GM19328 (cell line): ENCODE measurements around the gene FGGY.
"Not testable (repeated sequence)": the region's sequence is repeated elsewhere in the genome, so short reads cannot be mapped to it uniquely, and the experiment has no call there.

Experiments used
- ATAC-seq: cut with Tn5 transposase; IDR thresholded peaks from one replicate; pipeline ENCODE4 v1.9.1; 2021; ENCODE audit warnings: mild to moderate bottlenecking, moderate library complexity; ENCODE audit not compliant: unreplicated experiment

The FGGY gene

DNA sequence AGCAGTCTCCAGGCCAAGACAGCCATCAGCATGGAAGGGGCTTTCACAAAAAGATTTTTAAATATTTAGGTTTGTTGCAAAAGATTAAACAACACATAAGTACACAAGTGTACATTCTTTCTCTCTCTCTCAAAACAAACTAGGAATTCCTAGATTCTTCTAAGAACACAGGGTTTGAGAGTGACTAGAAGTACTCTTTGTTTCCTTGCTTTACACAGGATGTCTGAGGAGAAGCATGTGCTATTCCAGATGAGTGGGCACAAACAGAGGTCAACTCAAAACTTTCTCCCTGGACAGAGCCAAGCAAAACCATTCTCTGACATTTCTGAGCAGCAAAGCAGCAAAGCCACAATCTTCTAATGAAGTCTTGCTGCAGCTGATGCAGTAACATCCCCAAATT lies 307.3 kb downstream of the FGGY start:
- ATAC-seq, result no peak

DNA sequence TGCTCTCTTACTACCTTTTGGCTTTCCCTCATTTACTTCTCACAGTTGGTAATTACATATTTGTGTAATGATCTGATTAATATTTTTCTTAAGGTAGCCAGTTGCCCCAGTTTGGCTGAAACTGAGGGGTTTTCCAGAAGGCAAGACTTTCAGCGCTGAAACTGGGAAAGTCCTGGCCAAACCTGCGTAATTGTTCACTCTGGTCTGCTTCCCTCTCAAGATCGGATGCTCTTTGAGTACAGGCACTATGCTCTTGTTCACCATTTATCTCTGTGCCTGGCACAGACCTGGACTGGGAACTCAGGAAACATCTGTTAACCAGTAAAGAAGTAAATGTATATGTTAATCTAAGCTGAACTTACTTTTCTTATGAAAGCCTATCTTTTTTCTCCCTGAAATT lies 308.3 kb downstream of the FGGY start:
- no peak for ATAC-seq

DNA sequence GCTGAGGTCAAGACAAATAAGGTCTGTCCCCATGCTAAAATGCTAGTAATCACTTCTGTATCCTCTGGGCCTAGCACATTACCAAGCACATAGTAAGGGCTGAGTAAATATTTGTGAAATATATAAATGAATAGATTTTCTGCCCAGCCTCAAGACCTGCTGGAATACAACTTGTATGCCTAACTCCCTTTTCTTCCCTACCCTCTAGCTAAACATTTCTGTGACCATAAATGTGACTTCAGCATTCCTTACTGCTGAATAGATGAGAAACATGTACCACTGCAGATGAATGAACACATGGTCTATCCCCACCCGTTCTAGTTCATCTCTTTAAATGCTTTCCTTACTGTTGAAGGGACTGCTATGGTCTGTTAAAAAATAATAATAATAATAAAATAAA lies 308.9 kb downstream of the FGGY start:
- no peak for ATAC-seq

DNA sequence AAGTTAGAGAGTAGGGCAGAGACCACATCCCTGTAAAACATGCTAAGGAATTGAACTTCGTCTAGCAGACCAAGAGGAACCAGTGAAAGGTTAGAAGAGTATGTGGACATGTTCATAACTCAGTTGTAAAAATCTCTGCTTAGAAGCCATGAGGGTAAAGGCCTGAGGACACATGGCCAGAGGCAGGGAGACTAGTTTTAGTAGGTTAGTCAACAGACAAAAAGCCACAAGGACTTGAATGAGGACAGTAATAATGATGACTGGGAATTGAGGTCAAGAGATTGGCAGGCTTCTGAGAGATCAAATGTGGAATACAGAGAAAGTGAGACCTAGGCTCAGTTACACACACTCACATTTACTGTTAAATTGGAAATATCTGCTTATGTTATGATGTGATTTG lies 312.4 kb downstream of the FGGY start:
- no peak for ATAC-seq

DNA sequence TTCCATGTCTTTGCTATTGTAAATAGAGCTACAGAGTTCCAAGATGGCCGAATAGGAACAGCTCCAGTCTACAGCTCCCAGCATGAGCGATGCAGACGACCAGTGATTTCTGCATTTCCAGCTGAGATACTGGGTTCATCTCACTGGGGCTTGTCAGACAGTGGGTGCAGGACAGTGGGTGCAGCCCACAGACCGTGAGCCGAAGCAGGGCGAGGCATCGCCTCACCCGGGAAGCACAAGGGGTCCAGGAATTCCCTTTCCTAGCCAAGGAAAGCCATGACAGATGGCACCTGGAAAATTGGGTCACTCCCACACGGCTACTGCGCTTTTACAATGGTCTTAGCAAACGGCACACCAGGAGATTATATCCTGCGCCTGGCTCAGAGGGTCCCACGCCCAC lies 313.6 kb downstream of the FGGY start:
- ATAC-seq, result not testable (repeated sequence)

DNA sequence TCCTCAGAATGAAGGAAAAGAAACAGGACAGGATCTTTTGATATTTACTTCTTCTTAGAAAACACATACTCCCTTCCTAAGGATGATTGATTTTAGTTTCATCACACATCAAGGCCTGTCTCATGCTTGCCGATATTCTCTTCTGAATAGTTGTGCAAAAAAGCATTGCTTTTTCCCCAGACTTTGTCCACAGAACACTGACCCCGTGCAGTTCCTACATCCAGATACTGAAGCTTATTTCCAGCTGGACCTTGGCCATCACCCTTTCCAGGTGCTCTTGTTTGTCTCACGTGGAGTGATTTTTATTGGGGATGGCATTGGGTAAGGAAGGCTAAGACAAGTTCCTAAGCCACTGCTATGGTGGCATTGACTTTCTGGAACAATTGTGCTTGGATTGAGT lies 320.5 kb downstream of the FGGY start:
- no peak for ATAC-seq

DNA sequence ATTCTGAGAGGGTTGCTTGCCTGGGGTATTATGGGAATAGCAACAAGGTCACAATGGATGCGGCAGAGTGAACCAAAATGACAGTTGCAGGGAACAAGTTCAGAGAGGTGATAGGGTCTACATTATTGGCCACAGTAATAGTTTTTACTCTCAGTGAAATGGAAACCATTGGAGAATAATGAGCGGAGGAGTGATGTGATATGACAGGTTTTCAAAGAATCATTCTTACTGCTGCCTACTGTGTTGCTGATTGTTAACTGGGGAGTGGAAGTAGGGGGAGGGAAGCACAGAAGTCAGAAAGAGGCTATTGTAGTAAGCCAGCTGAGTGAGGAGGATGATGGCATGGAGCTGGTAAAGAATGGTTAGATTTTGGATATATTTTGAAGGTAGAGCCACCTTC lies 322.7 kb downstream of the FGGY start:
- ATAC-seq, result no peak

DNA sequence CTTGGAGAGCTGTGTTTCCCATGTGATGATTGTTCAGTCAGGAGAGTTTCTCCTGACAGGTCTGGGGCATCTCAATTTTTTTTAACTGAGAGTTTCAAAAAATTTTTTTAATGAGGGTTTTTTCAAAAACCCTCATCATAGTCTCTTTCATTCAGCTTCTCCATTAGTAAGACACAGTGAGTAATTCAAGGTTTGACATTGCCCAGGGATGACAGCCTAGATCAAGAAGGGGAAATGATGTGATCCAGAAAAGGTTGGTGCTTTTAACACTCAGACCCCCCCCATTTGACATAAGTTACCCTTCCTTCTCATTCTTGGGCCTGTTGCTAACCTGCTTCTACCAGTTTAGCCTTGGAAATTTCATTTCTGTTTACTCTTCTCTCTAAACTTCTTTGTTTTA lies 328.5 kb downstream of the FGGY start:
- no peak for ATAC-seq

DNA sequence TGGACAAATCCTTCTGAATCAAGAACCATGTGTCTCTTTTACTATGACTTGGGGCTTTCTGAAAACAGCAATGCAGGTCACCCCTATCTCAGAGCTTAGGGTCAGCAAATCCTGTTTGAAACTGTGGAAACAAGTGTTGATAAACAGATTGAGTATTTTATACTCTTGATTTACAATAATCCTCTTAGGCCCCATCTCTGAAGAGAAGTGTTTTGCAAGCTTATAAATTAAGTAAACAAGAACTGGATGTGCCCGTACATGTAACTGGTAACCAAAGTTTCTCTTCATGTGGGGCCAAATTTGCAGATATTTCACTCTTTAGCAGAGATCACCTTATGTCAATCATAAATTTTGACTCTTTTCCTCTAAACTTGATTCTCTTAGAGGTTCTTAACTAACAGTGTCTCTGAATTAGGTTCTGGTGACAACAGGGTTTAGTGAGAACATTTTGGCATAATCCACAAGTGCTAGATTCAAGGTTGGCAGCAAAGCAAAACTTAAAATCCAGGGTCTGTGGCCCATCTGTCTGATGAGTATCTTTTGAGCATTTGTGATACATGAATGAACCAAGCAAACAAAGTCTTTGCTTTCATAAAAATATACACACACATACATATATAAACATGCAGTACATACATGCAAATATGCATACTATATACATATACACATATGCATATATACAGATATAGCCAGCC lies 334.8 kb downstream of the FGGY start:
- ATAC-seq, result no peak

DNA sequence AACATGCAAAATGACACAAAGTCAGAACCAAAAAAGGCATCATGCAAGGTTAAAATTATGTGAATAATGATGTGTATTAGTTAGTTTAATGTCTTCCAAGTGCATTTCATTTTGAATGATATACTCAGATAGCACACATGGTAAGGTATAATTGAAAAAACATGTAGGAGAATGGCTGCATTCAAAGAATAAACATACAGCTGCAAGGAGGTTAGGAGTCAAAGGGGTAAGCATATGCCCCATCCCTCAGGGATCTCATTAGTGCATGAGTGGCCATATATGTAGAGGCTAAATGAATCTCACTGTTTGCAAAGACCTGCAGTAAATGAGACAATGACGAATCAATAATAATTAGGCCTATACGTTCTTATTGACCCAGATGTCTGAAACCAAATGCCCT lies 338.2 kb downstream of the FGGY start:
- no peak for ATAC-seq

DNA sequence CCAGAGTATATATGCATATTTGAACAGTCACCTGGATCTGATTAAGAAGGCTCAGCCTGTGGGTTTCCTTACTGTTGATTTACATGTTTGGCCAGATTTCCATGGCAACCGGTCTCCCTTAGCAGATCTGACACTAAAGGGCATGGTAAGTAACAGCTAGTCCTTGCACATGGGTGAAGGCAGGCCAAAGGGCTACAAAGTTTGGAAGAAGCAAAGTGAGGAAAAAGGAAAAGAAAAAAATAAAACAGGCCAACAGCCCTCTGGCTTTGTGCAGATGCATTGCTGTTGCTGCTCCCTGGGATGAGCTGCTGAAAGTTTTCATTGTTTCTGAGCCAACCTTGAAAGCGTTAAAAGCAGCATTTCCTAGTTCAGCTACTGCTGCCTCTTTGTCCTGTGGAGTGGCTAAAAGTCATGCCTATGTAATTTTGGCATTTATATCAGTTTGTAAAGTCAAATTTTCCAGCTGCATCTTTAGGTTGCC lies 341.4 kb downstream of the FGGY start:
- ATAC-seq, result no peak

DNA sequence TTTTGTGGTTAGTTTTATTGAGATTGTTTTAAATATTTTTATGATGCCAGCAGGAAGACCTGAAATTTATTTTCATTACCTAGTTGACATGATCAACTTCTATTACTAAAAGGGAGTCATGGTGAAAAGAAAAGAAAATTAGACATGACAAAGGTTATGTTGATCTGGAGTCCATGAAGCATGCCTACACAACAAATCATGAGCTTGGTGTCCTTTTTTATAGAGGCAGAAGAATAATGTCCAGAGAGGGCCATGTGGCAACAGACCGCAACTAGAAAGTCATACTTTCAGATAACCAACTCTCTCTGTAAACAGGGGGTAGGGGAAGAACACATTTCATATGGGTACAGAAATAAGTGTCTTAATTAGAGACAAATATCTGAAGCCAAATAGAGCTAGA lies 342.4 kb downstream of the FGGY start:
- ATAC-seq, result no peak

DNA sequence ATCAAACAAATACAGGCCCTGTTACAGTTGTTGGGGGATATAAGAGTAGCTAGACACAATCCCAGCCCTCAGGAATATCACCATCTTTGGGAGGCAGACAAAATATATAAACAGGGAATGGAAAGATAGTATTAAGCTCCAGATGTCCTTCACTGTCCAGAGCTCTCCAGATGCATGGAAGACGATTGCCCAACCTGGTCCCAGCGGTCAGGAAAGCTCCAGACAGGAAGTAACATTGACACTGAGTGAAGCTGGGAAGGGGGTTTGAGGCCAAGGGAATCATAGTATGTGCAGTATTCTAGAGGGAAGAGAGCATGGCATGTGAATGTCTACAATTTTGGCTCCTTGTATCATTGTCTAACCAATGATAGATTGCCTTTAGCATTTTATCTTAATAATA lies 344.0 kb downstream of the FGGY start:
- no peak for ATAC-seq

DNA sequence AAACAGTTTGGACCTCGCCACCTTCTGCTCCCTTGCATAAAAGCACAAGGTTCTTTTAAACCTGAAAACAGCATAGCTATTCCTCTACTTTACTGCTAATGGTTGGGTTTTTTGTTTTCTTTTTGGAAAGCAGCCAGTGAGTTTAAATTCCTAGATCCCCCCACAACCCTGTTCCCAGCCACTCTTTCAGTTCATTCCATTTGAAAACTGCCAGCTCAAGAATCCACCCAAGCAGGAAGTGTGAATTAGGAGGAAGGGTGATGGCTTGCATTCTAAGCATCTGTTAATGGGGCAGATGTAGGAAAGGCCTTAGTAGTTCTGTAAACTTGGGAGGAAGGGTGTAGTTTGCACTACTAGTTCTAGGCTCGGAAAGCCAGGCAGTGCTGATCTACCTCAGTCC lies 344.9 kb downstream of the FGGY start:
- ATAC-seq, result no peak

DNA sequence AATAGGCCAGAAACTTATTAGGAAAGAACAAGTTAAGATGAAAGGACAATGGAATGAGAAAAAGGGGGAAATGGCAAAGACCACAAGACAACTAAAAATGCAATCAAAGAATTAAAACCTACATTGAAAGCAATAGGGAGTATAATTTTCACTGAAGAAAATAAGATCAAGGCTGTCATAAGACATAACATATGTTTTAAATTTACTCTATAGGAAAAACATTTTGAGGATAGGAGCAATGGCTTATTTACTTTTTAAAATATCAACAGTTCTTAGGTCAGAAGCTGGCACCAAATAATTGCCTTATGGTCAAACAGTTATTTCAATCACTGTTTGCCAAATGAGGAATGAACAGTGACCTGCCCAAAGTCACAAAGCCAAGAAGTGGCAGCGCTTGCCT lies 346.6 kb downstream of the FGGY start:
- ATAC-seq, result no peak

DNA sequence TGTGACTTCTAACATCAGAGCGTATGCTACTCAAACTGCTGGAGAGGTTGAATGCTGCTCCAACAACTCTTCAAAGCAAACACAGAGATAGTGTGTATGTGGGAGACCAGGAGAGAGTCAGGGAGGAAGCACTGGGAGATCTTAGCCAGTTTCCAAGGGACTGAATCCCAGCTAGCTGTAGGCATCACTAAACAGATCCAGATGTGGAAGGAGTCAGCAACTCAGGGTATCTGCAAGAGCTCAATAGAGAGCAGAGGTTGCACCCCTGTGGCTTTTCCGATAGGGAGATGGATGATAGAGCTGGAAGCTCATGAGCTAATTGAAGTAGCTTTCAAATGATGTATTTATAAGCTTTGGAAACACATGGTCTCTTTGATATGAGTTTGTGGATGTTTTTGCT lies 349.0 kb downstream of the FGGY start:
- no peak for ATAC-seq

DNA sequence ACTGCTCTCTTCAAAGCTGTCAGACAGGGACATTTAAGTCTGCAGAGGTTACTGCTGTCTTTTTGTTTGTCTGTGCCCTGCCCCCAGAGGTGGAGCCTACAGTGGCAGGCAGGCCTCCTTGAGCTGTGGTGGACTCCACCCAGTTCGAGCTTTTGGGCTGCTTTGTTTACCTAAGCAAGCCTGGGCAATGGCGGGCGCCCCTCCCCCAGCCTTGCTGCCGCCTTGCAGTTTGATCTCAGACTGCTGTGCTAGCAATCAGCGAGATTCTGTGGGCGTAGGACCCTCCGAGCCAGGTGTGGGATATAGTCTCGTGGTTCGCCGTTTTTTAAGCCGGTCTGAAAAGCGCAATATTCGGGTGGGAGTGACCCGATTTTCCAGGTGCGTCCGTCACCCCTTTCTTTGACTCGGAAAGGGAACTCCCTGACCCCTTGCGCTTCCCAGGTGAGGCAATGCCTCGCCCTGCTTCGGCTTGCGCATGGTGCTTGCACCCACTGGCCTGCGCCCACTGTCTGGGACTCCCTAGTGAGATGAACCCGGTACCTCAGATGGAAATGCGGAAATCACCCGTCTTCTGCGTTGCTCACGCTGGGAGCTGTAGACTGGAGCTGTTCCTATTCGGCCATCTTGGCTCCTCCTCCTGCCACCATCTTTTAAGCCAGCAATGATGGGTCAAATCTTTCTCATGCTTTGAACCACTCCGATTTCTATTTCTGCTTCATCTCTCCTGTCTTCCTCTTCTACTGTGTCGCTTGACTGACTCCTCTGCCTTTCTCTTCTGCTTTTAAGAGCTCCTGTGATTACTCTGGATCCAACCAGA lies 356.5 kb downstream of the FGGY start:
- ATAC-seq, result not testable (repeated sequence)

DNA sequence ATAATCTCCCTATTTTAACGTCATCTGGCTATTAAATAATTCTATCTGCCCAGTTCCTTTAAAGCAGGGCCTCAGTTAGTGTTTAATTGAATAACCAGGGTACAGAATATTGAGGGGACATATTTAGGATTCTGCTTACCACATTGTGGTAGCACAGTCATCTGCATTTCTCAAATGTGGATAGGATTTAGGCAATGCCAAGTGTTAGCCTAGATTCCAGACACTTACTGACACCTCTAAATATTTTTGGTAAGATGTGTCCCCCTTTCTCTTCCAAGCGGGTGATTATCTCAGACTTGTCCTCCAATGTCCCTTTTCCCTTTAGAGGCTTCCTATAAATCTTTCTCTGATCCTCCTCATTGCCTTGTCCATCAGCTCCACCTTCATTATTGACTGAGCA lies 357.1 kb downstream of the FGGY start:
- ATAC-seq, result no peak

DNA sequence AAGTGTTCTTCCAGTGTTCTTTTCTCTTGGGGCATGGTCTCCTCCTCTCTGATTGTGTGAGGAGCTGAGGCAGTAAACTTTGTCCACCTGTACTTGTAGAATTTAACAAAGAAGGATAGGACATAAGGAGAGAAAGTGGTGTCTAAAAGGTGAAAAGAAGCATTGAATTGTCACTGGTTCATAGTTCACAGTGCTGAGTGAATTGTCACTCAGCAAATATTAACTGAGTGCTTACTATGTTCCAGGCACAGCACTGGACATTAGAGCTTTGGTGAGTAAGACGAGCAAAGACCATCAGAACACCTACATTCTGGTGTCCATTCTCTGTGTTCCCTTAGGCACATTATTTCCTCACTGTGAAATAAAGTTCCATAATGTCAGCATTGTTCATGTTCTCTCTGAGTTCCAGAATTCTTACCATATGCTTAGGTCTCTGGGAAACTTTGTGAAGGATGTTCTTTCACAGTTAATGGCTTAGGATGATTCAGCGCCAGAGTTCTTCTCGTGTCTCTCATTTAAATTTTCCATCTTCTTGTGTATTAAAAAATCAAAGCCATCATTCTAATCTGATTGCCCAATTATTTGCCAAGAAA lies 361.1 kb downstream of the FGGY start:
- no peak for ATAC-seq

DNA sequence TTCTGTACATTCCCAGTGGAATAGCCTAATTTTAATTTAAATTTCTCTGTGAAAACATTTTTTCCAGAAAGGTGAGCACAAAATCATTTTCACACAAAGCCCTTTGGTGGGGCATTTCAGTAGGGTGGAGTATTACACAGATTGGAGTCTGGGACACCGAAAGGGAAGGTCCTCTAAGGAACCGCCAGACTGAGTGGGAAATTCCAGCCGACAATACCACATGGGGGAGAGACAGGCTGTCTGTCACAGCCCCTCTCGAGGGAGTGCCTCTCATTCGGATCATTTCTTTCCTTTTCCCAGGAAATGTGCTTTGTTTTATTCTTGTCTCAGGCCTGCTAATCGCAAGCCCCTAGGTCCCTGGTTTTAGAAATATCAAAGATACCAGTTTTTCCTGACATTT lies 367.3 kb downstream of the FGGY start:
- no peak for ATAC-seq

DNA sequence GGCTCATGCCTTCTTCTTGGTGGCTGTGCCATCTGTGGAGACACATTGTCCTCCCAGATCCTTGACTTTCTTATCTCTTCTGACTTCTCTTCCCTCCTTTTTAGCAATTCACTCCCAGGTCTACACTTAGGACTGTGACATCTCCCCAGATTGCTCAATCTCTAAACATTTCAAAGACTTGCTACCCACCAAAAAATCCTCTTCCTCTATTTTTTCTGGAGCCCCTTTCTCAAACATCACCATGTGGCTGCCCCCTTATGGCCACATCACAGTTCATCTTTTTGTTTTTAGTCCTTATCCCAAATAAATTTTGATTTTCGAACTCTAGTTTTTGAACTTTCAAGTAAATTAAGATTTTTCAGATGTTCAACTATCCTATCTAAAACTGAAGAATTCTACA lies 369.2 kb downstream of the FGGY start:
- no peak for ATAC-seq

DNA sequence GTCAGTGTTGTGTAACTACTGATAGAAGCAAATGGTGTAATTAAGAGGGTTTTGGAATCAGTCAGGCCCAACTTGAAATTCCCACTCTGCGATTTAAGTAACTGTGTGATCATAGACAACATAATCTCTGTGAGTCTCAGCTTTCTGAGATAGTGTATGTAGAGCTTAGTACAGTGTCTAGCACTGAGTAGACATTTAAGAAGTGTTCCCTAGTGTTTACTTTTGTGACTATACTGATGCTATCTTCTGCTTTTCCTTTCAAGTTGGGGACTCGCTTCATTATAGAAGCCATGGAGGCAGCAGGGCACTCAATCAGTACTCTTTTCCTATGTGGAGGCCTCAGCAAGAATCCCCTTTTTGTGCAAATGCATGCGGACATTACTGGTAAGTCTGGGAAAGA lies 370.1 kb downstream of the FGGY start:
- ATAC-seq, result no peak
